GM19351 (cell line): ENCODE results near the gene GAS2L2.

Source experiments
- ATAC-seq: cut with Tn5 transposase; IDR thresholded peaks from one replicate; pipeline ENCODE4 v1.9.1; 2021; ENCODE audit warnings: mild to moderate bottlenecking, moderate library complexity; ENCODE audit not compliant: unreplicated experiment

The GAS2L2 gene

GRCh38 chr17:35701491-35701890 is 51.5 kb downstream of the GAS2L2 start:
- no peak for ATAC-seq

GRCh38 chr17:35700150-35700549 is 52.9 kb downstream of the GAS2L2 start:
- no peak for ATAC-seq

DNA sequence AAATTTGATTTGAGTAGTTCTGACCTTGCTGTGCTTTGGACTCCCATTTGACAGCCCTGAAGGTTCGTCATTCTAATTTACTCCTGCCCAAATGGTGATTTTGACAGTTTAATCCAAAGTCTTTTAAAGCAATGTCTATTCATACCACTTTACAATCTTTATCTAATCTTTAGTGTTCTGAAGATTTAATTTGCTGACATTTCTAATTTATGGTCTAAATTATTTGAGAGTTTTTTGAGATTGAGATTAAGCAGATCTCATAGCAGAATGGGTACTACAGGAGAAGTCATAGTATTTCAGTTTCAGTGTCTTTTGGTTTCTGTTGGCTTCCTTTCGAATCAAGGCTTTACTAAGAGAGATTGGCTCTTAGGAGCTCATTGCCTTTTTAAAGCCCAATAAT is 54.2 kb downstream of the GAS2L2 start:
- no peak for ATAC-seq

- ATAC-seq, result no peak
Observed at GRCh38 chr17:35695613-35696012, 57.4 kb downstream of the GAS2L2 start.

DNA sequence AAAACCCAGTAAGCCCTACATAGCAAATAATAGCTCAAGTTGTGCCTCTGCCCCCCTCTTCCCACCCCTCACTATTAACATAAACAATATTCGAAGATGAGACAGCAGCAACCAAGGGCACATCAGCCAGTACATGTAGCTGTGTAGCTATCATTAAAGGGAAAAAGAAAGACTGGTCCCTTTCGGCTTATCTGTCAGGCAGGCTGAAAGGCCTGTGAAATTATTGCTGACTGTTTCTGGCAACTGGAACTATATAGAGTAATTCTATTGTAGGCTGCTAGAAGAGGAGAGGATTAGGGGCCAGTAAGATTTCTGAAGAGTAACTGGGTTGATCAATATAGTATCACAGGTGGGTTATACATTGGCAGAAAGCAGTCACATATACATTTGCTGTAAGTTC is 58.1 kb downstream of the GAS2L2 start:
- no peak for ATAC-seq
